Raji (cell line): Measurements from ENCODE around the gene GAST.
A peak's percentile ranks its signal among the peaks of the same experiment; 100 is the strongest.

Experiments used
- POLR2A ChIP-seq: IDR thresholded peaks from 2 replicates; pipeline ENCODE4 v1.6.1; 2011; ENCODE audit warnings: low read depth, low read length, control low read depth; ENCODE audit not compliant: insufficient read depth

The GAST gene

GRCh38 chr17:41711669-41712400 lies at the start of gene GAST:
TSS of gene GAST (plus strand) at chr17:41712331. CDS start at chr17:41715437, 3,106 bp downstream.
- TF ChIP-seq POLR2A = no peak

- TF ChIP-seq POLR2A = no peak
These were observed 48.5 kb upstream of the GAST start for GRCh38 chr17:41663451-41664171.

- TF ChIP-seq POLR2A = no peak
These were observed 48.0 kb upstream of the GAST start for GRCh38 chr17:41664172-41664457.

GRCh38 chr17:41664587-41665565 lies 47.3 kb upstream of the GAST start:
- no peak for TF ChIP-seq POLR2A

DNA sequence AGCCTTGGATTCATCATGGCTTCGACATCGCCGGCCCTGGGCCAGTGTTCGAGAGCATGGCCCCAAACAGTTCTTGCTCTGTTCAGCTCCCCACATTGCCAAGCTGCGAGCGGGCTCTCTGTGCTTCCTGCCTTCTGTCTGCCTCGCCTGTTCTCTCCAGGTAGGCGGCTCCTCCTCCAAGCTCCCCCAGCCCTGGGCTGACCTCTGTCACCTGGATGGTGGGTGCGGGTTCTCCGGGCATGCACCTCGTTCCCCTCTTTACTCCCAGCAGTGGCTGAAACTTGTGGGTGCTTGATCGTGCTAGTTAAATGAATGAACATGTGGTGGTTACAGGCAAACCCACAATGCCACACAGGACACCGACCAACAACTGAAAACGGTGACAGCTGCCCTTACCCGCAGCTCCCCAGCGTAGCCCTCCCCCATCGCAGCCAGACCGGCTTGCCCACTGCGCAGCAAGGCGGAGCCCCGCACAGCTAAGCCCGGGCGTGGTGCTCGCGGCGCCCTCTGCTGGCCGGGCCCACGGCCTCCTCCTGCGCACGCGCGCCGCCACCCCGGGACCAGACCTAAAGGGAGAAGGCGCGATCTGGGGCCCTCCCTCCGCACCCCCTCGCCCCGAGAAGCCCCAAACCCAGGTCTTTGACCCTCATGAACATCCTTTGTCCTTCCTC lies 46.4 kb upstream of the GAST start:
- peak; percentile 82 for TF ChIP-seq POLR2A

DNA sequence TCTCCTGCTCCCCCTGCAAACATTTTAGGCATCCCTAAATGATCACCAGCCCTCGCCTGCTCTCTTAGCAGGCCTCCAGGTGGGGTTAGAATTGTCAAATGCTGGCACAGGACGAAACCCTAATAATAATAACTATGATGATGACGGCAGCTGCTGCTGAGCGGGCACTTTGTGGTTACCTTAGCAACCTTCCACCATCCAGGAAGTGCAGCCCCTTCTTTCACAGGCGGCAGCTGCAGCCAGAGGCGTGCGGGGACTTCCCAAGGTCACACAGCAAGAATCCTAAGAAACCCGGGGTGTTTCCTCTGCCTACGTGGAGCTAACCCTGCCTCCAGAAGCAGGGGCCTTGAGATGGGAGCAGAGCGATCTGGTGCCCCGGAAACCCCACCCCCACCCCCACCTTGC lies 45.9 kb upstream of the GAST start:
- no peak for TF ChIP-seq POLR2A

DNA sequence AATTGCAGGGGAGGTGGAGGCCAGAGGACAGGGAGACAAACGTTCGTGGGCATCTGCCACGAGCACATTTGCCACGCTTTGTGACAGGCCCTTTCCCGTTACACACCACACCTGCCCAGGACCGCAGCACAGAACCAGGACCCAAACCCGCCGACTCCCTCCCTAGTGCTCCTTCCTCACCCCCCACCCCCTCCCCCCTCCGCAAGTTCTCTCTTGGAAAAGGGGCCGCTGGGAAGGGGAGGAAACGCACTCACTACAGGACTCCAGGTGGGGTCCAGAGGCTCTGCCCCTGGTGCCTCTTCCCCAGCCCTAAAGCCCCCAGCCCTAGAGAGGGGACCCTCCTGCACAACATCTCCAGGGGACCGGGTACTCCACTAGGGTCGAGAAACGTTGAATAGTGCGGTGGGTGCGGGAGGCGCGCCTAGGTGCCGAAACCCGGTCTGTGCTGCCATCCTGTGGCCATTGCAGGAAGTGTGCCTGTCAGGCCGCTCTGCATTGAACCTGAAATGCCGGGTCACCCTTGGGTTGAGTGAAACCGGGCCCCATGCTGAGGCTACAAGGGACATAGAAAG lies 45.3 kb upstream of the GAST start:
- peak; percentile 11; the same call in 1 of the 2 replicates for TF ChIP-seq POLR2A

GRCh38 chr17:41667280-41668041 lies 44.7 kb upstream of the GAST start:
- no peak for TF ChIP-seq POLR2A

GRCh38 chr17:41672153-41672552 lies 40.0 kb upstream of the GAST start:
- no peak for TF ChIP-seq POLR2A

DNA sequence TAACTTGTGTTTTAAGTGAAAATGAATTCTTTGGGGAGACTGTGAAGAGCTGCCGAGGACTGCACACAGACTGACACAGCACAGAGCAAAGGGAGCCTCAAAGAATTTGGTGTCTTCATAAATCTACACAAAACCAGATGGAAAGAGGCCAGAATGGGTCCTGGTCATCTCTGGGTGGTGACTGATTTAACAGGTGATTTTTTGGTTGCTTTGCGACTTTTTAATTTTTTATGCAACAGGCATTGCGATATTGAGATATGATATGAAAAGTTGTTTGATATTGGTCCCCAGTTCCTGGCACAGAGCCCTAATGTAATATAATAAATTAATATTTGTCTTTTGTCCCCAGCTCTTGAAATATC lies 36.1 kb upstream of the GAST start:
- TF ChIP-seq POLR2A = no peak

GRCh38 chr17:41678411-41678906 lies 33.7 kb upstream of the GAST start:
- peak; percentile 84 for TF ChIP-seq POLR2A

- no peak for TF ChIP-seq POLR2A
These were observed 33.0 kb upstream of the GAST start for GRCh38 chr17:41678907-41679739.
